HepG2 (cell line): ENCODE measurements around the gene RPL31. TPM values are rescaled to one million over a fixed set of nuclear protein-coding genes. Genes with fewer than 3 reads are reported as not detected.

ENCODE experiments used
- ATAC-seq: fragments of 200-7000 bp; cut with Tn5 transposase; 3 replicates; pipeline ENCODE4 v1.9.1; 2020; ENCODE audit warnings: mild to moderate bottlenecking, moderate library complexity
- BruUV-seq: library from RNA; stranded (reverse); fragments of 400-500 nt; replicated peaks from 2 replicates; lab custom pipeline; 2021; lab: Mats Ljungman, UMichigan
- CTCF ChIA-PET: fragments of 300-600 bp; formaldehyde crosslinking; extraction: SDS; loops from one replicate; lab custom pipeline; 2021; ENCODE audit warnings: low total read pairs, inconsistent platforms, low intra/inter-chr PET ratio; lab: Yijun Ruan, JAX
- POLR2A ChIA-PET: fragments of 350-600 bp; sonication (Branson Sonifier 250); formaldehyde crosslinking; loops from one replicate; lab custom pipeline; 2020; ENCODE audit warnings: antibody characterized with exemption, inconsistent platforms; lab: Yijun Ruan, JAX
- DNase-seq: peaks from one replicate; pipeline ENCODE4 v3.0.0-alpha.2; 2015; ENCODE audit warnings: low spot score
- FAIRE-seq: peaks from 3 replicates; lab custom pipeline; 2011; peaks lifted over from hg19 to GRCh38; lab: Jason Lieb, UNC
- H2AFZ ChIP-seq: one replicate; pipeline ENCODE4 v1.6.1; 2011; ENCODE audit warnings: low read length, inconsistent platforms
- H3K27ac ChIP-seq: fragments of 300-600 bp; 3 replicates; pipeline ENCODE4 v1.8.0; 2011; ENCODE audit warnings: mixed run types, mild to moderate bottlenecking, mixed read lengths, low read length, inconsistent platforms; ENCODE audit not compliant: insufficient read depth; ENCODE audit errors: extremely low read length
- H3K27me3 ChIP-seq, 2 experiments: fragments of 200-600 bp in 1 of 2; 2 replicates in 1 of 2; 3 replicates in 1 of 2; pipeline versions ENCODE4 v1.6.0 to v1.8.0; 2011; ENCODE audit warnings: low read length in 2 of 2, mild to moderate bottlenecking in 2 of 2, moderate library complexity in 2 of 2, inconsistent platforms in 1 of 2; ENCODE audit not compliant: insufficient read depth in 2 of 2, control insufficient read depth in 1 of 2
- H3K36me3 ChIP-seq, 2 experiments: fragments of 200-600 bp in 1 of 2; replicated peaks in 1 of 2; 2 replicates in 1 of 2; 3 replicates in 1 of 2; pipeline versions ENCODE4 v1.5.1 to v1.8.0; 2011; ENCODE audit warnings: low read length in 2 of 2, inconsistent platforms in 1 of 2; ENCODE audit not compliant: insufficient read depth in 2 of 2, control insufficient read depth in 1 of 2
- H3K4me1 ChIP-seq: 2 replicates; pipeline ENCODE4 v1.5.1; 2012; ENCODE audit warnings: low read length, inconsistent platforms; ENCODE audit not compliant: insufficient read depth
- H3K4me2 ChIP-seq: 2 replicates; pipeline ENCODE4 v1.6.0; 2011; ENCODE audit warnings: low read depth, low read length, inconsistent platforms
- H3K4me3 ChIP-seq, 3 experiments: fragments of 200-600 bp in 1 of 3; sonication (generic), shearing (Covaris generic) in 1 of 3; replicated peaks in 1 of 3; 2 replicates each; pipeline ENCODE4 v1.5.1; 2011 to 2016; ENCODE audit warnings: low read length in 3 of 3, inconsistent platforms in 2 of 3, low read depth in 2 of 3, mild to moderate bottlenecking in 2 of 3, control low read depth in 1 of 3, mixed read lengths in 1 of 3; ENCODE audit not compliant: insufficient read depth in 1 of 3
- H3K79me2 ChIP-seq: one replicate; pipeline ENCODE4 v1.6.1; 2011; ENCODE audit warnings: low read length, inconsistent platforms; ENCODE audit not compliant: insufficient read depth
- H3K9ac ChIP-seq: 2 replicates; pipeline ENCODE4 v1.6.0; 2011; ENCODE audit warnings: mild to moderate bottlenecking, low read depth, low read length, inconsistent platforms; ENCODE audit not compliant: insufficient read depth
- H3K9me3 ChIP-seq: 2 replicates; pipeline ENCODE4 v1.5.1; 2012; ENCODE audit warnings: mild to moderate bottlenecking, low read length
- H4K20me1 ChIP-seq: 2 replicates; pipeline ENCODE4 v1.6.0; 2011; ENCODE audit warnings: inconsistent platforms, mild to moderate bottlenecking, low read length, moderate library complexity; ENCODE audit not compliant: insufficient read depth
- ATF7-NPFF ChIP-seq: sonication (generic); formaldehyde crosslinking; IDR thresholded peaks from 2 replicates; pipeline ENCODE4 v1.8.1; 2023; ENCODE audit warnings: mild to moderate bottlenecking, low read depth, missing genetic modification reagents, moderate library complexity
- PAF1 ChIP-seq: IDR thresholded peaks from 2 replicates; pipeline ENCODE4 v1.6.1; 2016; ENCODE audit warnings: missing genetic modification reagents, missing compliant biosample characterization
- RBM22 ChIP-seq: fragments of 200-400 bp; formaldehyde crosslinking; optimal IDR thresholded peaks from 2 replicates; pipeline ENCODE3; 2017; ENCODE audit warnings: mild to moderate bottlenecking, low read length, moderate library complexity
- TAF15 ChIP-seq: fragments of 200-400 bp; formaldehyde crosslinking; IDR thresholded peaks from one replicate; pipeline ENCODE4 v1.6.1; 2018; ENCODE audit warnings: mild to moderate bottlenecking, low read depth, low read length; ENCODE audit not compliant: poor library complexity, severe bottlenecking
- ZFP82 ChIP-seq: sonication (generic); formaldehyde crosslinking; IDR thresholded peaks from 2 replicates; pipeline ENCODE4 v1.5.1; 2020; ENCODE audit warnings: mild to moderate bottlenecking, missing genetic modification reagents, borderline replicate concordance
- ZNF383 ChIP-seq: sonication (generic); formaldehyde crosslinking; IDR thresholded peaks from 2 replicates; pipeline ENCODE4 v1.4.0; 2020; ENCODE audit warnings: missing genetic modification reagents, mild to moderate bottlenecking, borderline replicate concordance
- WGBS: methylation state at CpG from one replicate; pipeline ENCODE4 v1.1.6; 2017; ENCODE audit warnings: low lambda C conversion rate; 5-methylcytosine and 5-hydroxymethylcytosine counted together
- in situ Hi-C: cut with HindIII; loops from 2 replicates; pipeline ENCODE4 v1.10.0; 2017; ENCODE audit warnings: low pct_unique_long_range_greater_than_20kb; ENCODE audit not compliant: extremely low pct_ligation_motif_present
- intact Hi-C: fragments of 100-400 bp; cut with micrococcal nuclease; formaldehyde crosslinking; loops from one replicate; pipeline ENCODE4 v1.10.0; 2022; ENCODE audit not compliant: unreplicated experiment
- polyA plus RNA-seq, 8 experiments: library from polyadenylated mRNA; depleted of rRNA in 3 of 8; stranded (reverse) in 7 of 8; unstranded in 1 of 8; fragments of >200 nt; fragmentation: Illumina TruSeq in 4 of 8; extraction: Trizol in 4 of 8; gene quantifications; 2 replicates each; pipeline versions ENCODE4 v1.2.1 to v1.2.3, GENCODE V29; 2011 to 2016; ENCODE audit warnings: low read depth in 4 of 8, missing spikeins in 1 of 8, mixed read lengths in 1 of 8; ENCODE audit not compliant: insufficient read depth in 1 of 8
- total RNA-seq, 5 experiments: library from RNA; depleted of rRNA; stranded (reverse); fragments of >200 nt; fragmentation: Illumina TruSeq; extraction: Trizol; gene quantifications; 2 replicates each; pipeline ENCODE4 v1.2.3, GENCODE V29; 2016; ENCODE audit warnings: low read depth in 1 of 5

Gene RPL31
- total and polyA plus RNA-seq, 2 of the 13 experiments (the other 11 are each of a cell fraction or from before 2014, with no cell fraction given), result 3,331 to 3,582 TPM

- H3K4me2 ChIP-seq, result no peak overlapping the region
- H3K4me1 ChIP-seq, result no peaks in the 10 kb centered on the region
- no peak overlapping the region for H3K4me3 ChIP-seq
- peaks cover 5% of the 10 kb centered on the region; the same call in 1 of the 2 replicates for H4K20me1 ChIP-seq
- H3K27ac ChIP-seq, result no peak overlapping the region
- H2AFZ ChIP-seq, result no peak overlapping the region
- DNase-seq, result no peak
- 95% methylated on average over 3 of the region's 3 CpGs for WGBS
- in situ Hi-C loops (no loop called here), intact Hi-C loops (no loop called here)
- no peak for FAIRE-seq
- no peak overlapping the region for H3K9ac ChIP-seq
- no peak for ATAC-seq
- ChIA-PET POLR2A (no interaction called here), CTCF (no interaction called here)
- H3K79me2 ChIP-seq, result peaks cover 2% of the 10 kb centered on the region
- no peaks in the 10 kb centered on the region for H3K9me3 ChIP-seq
- H3K27me3 ChIP-seq, result no peaks in the 10 kb centered on the region
- TF ChIP-seq ZNF383 (CRISPR knock-in tag), result no peak
- peak; percentile 63 for TF ChIP-seq RBM22
- TF ChIP-seq PAF1, result peak; percentile 57; the same call in 1 of the 2 replicates
- no peak for TF ChIP-seq TAF15
- no peak for TF ChIP-seq ZFP82 (CRISPR knock-in tag)
- BruUV-seq, result no TSS peak
- peaks cover 17 to 61% of the 10 kb centered on the region in 2 experiments for H3K36me3 ChIP-seq
Observed at GRCh38 chr2:101017371-101017770, 15.3 kb downstream of the RPL31 start.

DNA sequence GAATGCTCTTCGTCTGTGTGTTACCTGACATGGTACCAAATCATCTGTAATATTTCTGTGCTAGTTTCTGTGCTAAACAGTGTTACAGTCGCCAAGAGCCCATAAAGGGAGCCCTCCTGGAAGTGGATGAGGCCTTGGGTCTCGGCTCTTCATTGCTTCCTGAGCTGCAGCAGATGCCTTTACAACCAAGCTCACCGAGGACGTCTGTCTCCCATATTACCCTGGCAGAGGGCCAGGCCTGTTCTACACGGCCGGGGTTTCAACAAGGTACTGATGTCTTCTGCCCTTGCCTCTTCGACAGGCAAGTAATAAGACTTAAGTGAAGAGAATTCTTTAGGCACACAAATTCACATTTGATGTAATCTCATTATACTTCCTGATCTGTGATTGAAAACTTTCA, 16.8 kb downstream of the RPL31 start:
- ATAC-seq, result no peak
- in situ Hi-C loops, result no loop called here

More for the DNA sequence above, 16.8 kb downstream of the RPL31 start:
- intact Hi-C loops, result no loop called here
- POLR2A ChIA-PET, result no interaction called here
- CTCF ChIA-PET, result no interaction called here
- FAIRE-seq (no peak), DNase-seq (no peak)
- H3K9ac ChIP-seq, result no peak overlapping the region
- TF ChIP-seq RBM22, result peak; percentile 47
- no peak for TF ChIP-seq ATF7-NPFF (CRISPR knock-in tag)
- TF ChIP-seq, all 625 proteins: peak for 1
- H3K79me2 ChIP-seq, result no peaks in the 10 kb centered on the region
- H3K4me2 ChIP-seq, result no peak overlapping the region
- BruUV-seq, result no TSS peak
- no peaks in the 10 kb centered on the region for H3K27me3 ChIP-seq
- 90% methylated on average over 8 of the region's 8 CpGs for WGBS
- H3K36me3 ChIP-seq, result peaks cover 15 to 65% of the 10 kb centered on the region in 2 experiments
- H3K4me1 ChIP-seq, result no peaks in the 10 kb centered on the region
- H3K9me3 ChIP-seq, result no peaks in the 10 kb centered on the region
- H3K4me3 ChIP-seq, result no peak overlapping the region
- H3K27ac ChIP-seq, result no peak overlapping the region
- H2AFZ ChIP-seq, result no peak overlapping the region
- H4K20me1 ChIP-seq, result no peaks in the 10 kb centered on the region
